Inflammatory macrophage treated with lipopolysaccharide for 1 hour (primary cell): ENCODE measurements around the gene SLCO3A1.
"Not testable (repeated sequence)": the region's sequence is repeated elsewhere in the genome, so short reads cannot be mapped to it uniquely, and the experiment has no call there.

ENCODE experiments used
- DNase-seq, 2 donors: peaks; one replicate each; pipeline ENCODE4 v3.0.0-alpha.2; 2020 to 2022

The SLCO3A1 gene

DNA sequence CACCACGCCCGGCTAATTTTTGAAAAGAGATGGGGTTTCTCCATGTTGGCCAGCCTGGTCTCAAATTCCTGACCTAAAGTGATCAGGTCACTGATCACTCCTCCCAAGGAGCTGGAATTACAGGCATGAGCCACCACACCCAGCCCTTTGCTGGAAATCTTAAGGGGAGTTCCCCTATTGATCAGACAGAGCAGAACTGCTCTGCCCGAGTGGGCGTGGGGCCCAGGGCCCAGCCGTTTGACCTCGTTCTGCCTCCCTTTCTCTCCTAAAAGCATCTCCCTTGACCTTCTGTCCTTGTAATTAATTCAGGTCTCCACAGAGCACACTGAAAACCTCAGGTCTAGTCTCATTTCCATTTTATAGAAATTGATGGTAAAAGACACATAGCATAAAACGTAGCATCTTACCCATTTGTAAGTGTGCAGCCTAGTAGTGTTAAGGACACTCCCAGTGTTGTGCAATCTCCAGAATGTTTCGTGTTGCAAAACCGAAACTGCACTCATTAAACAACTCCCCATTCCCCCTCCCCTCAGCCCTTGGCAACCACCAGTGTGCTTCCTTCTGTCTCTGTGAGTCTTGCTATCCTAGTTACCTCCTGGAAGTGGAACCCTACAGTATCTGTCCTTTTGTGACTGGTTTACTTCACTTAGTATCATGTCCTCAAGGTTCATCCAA, 89.3 kb downstream of the SLCO3A1 start:
- DNase-seq = peak; percentile 98 to 100

DNA sequence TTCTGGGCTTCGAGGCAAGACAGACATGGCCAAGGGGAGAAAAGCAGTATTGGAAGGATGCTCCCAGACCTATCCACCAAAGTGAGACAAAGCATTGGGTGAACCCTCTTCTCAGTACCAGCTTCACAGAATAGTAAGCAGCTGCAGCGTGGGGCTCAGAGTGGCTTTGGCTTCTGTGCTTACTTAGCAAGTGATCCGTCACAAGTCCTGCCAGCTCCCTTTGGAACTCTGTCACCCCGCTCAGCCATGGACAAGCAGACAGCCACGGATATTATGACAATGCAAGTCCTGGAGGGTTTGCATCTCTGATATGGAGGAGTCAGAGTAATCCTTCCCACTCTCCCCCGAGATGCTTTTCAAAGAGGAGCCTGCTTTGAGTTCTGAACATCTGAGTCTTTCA, 90.8 kb downstream of the SLCO3A1 start:
- no peak for DNase-seq

DNA sequence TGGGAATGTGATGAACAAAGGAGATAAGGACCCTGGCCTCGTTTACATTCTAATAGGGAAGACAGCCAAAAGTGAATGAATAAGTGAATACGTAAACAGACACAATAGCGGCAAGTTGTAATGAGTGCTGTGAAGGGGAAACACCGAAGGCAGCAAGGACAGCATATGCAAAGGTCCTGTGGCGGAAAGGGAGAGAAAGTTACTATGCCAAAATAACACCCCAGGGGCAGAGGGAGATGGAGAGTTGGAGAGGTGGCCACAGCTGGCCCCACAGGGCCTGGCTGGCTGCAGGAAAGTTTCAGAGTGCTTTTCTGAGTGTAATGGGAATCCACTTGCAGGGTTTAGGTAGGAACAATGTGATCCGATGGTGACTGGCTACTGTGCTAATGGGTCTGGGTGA, 91.9 kb downstream of the SLCO3A1 start:
- no peak for DNase-seq

DNA sequence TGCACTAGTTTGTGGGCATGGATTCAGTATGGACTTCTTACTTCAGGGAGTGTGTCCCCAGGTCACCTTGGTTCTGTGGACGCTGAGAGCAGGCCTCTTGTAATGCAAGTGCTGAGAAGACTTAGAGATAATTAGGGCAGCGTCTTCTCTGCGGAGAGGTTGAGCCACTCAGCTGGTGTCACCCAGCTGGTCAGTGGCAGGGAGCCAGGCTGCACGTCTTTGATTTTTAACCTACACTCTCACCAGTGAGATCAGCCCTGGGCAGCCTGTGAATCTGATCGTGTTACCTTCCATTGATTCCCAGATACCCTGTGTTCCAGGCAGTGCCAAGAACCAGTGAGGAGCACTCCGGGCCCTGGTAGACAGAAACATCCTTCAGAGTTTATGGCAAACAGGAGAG, 92.6 kb downstream of the SLCO3A1 start:
- no peak for DNase-seq

DNA sequence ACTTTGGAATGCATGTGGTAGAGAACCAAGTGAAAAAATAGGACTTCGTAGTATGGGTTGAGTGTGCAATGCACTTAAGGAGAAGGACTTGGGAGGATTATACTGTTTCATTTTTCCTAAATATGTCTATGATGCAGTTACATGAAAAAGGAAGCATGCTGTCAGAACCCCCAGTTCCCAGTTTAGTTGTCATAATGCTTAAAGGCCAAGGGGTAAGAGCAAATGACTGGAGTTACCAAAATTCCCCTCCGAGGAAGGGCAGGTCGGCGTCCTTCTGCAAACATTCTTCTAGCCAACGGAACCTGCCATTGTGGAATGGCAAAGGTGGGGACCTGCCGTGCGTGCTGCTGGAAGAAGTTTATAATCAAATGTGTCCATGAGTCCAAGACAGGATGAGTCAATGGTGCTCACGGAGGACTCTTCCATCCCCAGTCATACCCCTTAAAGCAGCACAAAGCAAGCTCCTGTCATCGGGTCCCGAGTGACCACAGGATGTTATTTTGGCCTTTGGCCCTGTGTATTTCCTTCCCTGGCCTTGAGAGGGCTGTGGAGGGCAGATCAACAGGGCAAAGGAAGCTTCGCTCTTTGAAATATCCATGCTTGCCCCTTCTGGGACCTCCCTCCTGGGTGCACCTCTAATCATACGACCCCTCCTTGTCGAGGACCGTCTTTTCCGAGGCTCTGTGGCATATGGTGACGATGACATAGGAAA, 93.2 kb downstream of the SLCO3A1 start:
- peak; percentile 76 to 88 for DNase-seq

DNA sequence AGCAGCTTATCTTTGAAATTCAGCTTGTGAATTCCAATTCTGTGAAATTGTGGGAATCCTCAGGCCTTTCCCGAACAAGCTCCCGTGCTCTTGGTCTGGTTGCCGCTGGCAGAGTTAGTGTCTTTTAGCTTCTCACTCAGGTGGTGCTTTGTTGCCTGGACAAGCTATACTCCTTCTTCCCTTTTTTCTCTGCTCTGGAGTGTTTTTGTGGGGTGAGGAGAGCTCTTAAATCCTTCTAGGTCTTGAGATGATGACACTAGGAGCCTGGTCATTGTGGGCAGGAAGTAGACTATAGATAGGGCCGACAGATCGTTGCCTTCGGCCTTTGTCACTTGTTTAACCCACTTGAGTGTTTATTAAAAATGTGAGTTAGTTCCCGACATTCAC, 93.8 kb downstream of the SLCO3A1 start:
- DNase-seq = peak; percentile 84 to 95

DNA sequence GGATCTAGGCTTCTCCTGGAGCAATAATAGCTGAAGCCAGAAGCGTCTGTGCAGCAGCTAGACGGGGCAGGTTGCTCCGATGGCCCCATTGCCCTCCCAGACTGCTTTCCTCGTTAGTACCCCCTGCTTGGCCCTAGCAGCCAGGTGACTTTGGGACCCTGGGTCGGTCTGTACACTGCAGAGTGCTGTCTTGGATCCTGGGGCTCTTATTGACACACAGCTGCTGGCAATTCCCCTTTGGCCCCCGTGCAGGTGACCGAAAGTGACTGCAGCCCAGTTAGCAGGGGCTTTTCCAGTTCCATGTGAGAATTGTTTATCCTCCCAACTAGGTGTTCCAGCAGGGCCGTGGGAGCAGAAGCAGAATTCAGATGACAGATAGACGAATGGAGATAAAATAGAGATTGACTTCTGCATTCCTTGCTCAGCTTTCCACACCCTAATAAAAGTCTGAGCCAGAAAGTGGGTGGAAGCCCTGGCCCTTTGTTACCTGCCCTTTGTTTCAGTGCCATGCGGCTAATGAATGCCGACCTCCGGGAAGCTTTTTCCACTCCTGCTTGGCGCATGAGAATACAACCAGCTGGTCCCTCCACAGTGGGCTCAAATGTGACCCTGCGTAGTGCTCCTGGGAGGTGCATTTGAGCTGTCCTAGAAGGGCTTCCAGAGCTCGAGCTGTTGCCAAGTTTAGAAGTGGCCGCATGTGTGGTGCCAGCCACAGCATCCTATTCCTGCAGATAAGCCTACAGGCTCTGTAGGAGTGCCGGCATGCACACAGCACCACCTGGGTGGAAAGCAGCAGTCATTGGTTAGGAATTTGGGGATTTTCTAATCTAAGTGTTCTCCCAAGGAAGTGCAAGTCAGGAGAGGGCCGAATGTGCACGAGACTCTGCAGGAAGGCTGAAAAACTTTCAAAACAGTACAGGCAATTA, 94.4 kb downstream of the SLCO3A1 start:
- peak in 1 of 2 donors; percentile 49 for DNase-seq

DNA sequence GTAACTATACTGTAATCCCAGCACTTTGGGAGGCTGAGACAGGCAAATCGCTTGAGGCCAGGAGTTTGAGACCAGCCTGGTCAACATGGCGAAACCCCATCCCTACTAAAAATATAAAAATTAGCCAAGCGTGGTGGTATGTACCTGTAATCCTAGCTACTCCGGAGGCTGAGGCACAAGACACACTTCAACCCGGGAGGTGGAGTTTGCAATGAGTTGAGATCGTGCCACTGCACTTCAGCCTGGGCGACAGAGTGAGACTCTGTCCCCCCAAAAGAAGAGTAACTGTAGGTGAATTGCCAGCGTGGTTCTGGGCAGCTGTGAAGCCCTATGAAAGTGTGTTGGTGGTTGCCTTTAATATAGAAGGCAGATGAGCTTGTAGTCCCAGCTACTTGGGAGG, 95.9 kb downstream of the SLCO3A1 start:
- no peak for DNase-seq

DNA sequence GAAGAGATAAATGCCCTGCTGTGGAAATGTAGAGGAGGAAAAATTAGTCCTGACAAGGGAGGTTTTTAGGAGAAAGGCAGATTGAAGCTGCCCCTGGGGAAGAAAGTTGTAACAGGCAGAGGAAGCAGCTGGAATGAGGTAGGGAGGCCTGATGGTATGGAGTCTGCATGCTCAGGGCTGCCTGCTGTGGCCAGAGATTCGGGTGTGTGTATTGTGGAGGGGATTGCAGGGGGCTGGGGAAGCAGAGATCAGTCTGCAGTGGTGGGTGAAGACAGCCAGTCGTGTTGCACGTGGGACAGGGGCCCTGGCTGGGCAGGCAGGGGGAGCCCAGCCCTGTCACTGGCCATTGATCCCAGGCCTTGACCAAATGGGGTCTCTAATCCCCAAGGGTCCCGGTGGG, 96.5 kb downstream of the SLCO3A1 start:
- no peak for DNase-seq

DNA sequence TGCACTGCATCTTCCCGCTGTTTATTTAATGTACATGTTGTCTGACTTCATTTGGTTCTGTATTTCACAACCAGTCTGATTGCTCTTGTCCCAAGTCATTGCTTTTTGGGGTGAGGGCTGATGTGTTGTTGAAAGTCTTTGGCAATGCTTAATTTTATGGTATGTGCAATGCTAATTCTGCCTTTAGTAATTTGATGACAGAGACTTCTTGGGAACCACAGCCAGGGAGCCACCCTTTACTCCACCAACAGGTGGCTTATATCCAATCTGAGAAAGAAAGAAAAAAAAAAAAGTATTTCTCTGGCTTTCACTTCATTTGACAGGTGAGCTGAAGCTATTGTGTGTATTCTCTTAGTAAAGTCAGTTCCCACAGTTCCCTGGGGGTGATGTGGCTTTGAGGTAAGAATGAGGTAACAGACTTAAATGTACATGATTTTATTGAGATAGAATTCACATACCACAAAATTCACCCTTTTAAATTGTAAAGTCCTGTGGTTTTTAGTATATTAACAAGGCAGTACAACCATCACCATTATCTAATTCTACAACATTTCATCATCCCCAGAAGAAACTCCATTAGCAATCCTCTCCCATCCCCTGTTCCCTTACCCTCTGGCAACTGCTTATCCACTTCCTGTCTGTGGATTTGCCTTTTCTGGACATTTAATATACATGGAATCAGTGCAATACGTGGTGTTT, 97.3 kb downstream of the SLCO3A1 start:
- DNase-seq = peak; percentile 73 to 75

DNA sequence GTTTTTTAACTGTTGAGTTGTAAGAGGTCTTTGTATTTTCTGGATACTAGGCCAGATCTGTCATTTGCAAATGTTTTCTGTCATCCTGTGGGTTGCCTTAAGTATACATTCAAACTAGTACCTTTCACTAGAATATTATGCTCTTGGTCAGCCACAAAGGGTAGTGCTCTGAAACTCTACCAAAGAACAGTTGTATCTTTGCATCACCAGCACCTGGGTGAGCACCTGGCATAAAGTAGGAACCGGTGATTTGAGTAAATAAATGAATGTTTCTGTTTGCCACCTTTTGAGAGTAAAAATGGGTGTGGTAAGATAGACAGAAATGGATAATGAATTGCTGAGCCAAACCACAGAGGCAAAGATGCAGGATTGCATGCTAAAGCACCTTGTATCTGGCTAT, 98.7 kb downstream of the SLCO3A1 start:
- DNase-seq = no peak

DNA sequence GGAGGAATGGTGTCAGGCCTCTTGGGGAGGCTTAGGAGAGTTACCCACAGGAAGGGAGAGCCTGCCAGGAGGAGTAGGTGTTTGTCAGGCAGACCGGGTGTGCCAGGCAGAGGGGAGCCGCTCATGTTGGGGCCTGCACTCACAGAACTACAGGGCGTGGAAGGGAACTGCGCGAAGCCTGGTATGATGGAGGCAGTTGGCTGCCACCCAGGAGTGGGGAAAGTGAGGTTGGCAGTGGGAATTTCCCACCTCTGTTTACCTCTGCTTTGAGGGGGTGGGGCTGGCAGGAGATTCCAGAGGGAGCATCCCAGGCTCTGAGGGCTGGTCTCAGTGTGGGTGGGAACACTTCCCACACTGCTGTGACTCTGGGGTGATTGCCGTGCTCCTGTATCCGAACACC, 99.9 kb downstream of the SLCO3A1 start:
- no peak for DNase-seq

DNA sequence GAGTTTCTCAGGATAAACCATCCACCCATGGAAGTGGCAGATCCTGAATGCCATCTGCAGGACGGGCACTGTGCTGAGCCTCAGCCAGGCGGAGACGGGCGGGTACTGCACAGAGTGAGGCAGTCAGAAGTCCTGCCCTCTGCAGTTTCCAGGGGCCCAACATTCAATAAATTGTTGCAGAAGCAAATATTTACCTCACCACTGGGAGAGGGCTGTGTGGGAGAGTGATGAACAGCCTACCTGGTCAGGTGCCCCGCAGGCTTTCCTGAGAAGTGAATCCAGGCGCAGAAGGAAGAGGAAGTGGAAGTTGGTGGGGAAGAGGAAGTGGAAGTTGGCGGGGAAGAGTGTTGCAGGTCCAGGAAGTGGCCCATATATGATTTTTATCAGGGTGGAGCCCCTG, 100.8 kb downstream of the SLCO3A1 start:
- DNase-seq = no peak

DNA sequence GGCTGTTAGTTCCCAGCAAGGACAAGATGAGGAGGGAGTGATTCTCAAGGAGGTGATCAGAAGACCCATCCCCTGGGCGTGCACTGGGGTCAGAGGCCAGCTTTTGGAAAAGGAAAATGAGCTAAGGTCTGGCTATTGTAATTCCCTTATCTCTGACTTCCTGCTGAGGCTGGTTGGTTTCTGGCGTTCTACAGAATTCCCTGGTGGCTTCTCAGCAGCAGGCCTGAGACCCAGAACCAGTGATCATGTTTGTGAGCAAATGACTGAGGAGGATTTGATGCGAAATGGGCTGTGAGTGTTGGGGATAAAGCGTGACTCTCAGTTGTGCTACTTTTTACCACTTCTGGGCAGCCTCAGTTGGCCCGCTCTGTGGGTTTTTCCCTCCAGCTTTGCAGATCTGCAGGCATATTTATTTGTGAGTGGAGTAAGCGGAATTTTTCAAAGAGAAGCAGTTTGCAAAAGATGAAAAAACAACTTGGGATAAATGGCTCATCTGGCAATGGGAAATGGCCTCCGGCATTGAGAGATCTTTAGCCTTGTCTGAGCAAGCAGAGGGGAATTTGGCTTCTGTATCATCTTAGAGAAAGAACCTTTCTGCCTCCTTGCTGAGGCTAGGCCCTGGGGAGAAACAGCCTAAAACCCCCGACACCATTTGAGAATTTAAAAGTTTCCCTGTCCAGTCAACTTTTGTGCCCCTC, 102.7 kb downstream of the SLCO3A1 start:
- no peak for DNase-seq

DNA sequence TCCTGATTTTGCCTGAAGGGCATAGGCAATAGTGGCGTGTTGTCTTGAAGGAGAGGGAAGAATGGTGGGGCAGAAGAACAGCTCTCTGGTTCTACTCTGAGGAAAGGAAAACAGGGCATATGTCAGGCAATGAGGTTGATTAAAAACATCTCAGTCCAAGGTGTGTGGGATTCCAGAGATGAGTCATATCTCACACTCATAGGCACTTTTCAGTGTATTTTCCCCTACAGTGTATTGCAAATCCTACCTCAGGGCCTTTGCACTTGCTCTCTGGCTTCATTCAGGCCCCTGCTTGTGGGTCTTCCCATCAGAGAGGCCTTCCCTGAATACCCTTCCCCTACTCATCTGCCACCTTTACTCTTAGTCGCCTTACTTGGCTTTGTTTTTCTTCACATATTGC, 107.8 kb downstream of the SLCO3A1 start:
- DNase-seq = no peak

DNA sequence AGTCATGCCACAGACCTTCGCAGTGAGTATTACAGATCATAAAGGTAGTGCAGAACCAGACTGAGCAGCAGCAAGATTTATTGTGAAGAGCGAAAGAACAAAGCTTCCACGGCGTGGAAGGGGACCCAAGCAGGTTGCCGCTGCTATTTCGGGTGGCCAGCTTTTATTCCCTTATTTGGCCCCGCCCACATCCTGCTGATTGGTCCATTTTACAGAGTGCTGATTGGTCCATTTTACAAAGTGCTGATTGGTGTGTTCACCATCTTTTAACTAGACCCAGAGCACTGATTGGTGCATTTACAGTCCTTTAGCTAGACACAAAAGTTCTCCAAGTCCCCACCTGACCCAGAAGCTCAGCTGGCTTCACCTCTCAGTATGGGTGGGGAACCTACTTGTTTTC, 110.2 kb downstream of the SLCO3A1 start:
- DNase-seq = not testable (repeated sequence)

DNA sequence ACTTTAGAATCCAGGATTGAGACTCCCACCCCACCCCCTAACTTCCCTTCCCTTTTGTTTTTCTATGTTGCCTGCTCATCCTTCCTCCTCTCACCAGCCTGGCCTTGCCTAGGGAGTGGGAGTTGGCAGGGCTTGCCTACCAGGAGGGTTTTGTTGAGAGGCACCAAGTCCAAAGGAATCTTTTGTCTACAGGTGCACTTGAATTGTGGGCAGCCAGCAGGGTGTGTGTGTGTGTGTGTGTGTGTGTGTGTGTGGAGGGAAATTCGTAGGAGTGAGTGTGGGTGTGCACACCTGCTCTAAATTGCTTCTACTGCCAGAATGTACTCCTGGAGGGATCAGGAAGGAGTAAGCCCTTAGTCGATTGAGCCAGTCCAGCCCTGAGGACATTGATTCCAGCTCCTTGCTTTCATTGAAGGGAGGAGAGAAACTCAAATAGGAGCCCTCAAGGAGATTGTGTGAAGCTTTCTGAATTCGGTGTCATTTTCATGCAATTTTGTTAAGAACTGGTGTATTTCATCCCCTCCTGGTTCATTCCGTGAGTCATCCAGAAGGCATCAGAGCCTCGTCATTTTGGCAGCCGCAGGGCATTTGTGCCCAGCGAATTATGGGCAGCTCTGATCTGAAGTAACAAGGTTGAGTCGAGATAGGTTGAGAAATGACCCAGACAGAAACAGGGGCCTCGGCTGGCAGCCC, 112.1 kb downstream of the SLCO3A1 start:
- no peak for DNase-seq

DNA sequence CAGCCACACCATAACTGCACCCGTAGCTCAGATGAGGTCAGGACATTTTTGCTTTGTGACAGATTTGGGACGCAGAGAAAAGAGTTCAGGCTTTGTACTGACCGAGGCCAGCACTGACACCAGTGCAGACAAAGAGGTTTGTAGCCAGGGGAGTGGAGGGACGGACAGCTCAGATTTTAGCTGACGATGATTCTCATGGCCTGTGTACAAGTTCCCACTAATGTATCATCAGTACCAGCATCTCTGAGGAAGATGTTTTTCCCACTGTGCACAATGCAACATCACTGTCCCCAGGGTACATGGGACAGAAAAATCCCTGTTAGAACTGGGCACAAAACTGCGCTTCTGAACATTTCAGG, 112.7 kb downstream of the SLCO3A1 start:
- DNase-seq = no peak

DNA sequence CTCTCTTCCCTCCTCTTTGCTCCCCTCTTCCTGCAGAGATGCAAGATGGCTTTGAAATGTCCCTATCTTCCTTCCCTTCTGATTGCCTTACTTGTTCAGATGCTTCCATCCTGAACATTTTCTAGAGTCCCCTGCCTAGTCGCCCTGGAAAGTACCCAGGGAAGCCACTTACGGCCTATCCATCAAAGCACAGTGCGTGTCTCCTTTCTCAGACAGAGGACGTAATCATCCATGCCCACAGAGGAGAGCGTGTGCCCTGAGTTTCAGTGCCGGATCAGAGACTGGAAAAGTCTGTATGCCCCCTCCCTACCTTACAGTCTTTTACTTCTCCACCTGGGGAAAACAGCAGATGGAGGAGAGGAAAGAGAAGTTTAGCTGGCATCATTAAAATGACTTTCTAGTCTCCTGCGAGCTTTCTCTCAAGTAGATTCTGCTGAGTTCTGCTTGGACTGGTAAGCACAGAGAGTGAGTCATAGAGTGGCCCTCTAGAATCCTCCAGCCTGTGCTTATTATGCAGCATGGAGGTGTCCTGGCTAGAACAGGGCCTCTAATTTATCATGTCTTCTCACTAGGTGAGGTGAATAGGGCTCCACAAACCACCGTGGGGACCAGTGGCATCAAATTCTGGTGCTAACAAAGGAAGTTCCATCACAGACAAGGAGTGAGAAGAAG, 114.6 kb downstream of the SLCO3A1 start:
- DNase-seq = no peak

DNA sequence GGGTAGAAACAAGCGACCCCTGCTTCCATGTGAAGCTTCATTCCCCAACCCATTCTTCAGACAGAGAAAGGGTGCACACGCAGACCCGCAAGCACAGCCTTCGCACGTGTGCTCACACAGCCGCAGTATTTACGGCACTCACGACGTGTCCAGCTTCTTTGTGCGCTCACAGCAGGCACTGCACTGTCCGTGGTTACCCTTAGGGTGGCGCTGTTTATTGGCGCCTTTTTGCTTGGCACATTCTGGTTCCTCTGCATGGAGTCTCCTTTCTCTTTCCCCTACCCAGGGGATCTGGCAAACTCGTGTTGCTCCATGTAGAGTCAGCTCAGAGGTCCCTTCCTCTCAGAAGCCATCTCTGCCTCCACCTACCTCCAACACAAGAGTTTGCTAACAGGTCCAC, 115.1 kb downstream of the SLCO3A1 start:
- no peak for DNase-seq

DNA sequence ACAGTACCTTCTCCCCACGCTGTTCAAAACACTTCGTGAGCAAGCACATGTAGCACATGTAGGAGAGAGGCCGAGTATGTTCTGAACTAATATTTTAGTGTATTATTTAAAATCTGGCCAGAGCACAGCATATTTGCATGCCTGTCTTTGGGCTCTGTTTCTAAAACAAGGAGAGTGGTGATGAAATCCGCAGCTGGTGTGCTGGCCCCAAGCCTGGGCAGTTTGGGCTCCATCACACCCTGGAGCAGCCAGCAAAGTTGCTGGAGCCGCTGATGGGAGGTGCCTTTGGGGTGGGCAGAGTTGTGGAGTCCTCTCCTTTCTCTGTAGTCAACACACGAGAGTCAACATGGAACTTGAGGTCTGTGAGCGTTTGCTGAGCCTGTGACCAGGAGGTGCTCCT, 116.6 kb downstream of the SLCO3A1 start:
- DNase-seq = no peak
